Fibroblast of the aortic adventitia (primary cell): ENCODE results near the gene CASP6. TPM values are rescaled to one million over a fixed set of nuclear protein-coding genes. Genes with fewer than 3 reads are reported as not detected.

ENCODE experiments used
- DNase-seq: peaks from one replicate; pipeline ENCODE4 v3.0.0-alpha.2; 2010; ENCODE audit warnings: low read depth
- H3K4me3 ChIP-seq: 2 replicates; pipeline ENCODE4 v1.5.1; 2011; ENCODE audit warnings: low read depth, mild to moderate bottlenecking, control low read depth, low read length, moderate library complexity
- small RNA-seq: library from RNA; depleted of rRNA; stranded (forward); fragments of <200 nt; gene quantifications from one replicate; pipeline ENCODE3, GENCODE V24; 2012
- total RNA-seq: library from RNA; depleted of rRNA; stranded (reverse); fragments of >200 nt; gene quantifications from 2 replicates; pipeline ENCODE4 v1.2.3, GENCODE V29; 2012; ENCODE audit warnings: low replicate concordance
- TF ChIP-seq, protein P1 (sequence below): IDR thresholded peaks from 2 replicates; pipeline ENCODE4 v1.5.1; 2011; ENCODE audit warnings: mild to moderate bottlenecking, low read length, control low read depth, inconsistent platforms; ENCODE audit not compliant: insufficient read depth

Gene CASP6
- total RNA-seq, 1 donor: 20.4 TPM

- TF ChIP-seq, protein P1, sequence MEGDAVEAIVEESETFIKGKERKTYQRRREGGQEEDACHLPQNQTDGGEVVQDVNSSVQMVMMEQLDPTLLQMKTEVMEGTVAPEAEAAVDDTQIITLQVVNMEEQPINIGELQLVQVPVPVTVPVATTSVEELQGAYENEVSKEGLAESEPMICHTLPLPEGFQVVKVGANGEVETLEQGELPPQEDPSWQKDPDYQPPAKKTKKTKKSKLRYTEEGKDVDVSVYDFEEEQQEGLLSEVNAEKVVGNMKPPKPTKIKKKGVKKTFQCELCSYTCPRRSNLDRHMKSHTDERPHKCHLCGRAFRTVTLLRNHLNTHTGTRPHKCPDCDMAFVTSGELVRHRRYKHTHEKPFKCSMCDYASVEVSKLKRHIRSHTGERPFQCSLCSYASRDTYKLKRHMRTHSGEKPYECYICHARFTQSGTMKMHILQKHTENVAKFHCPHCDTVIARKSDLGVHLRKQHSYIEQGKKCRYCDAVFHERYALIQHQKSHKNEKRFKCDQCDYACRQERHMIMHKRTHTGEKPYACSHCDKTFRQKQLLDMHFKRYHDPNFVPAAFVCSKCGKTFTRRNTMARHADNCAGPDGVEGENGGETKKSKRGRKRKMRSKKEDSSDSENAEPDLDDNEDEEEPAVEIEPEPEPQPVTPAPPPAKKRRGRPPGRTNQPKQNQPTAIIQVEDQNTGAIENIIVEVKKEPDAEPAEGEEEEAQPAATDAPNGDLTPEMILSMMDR: no peak
- no peak overlapping the region for H3K4me3 ChIP-seq
- DNase-seq: no peak
Measured at GRCh38 chr4:109640644-109641043, 62.6 kb downstream of the CASP6 start.

Small RNA genes lying within 50 kb of the gene (small RNA-seq; reads per million reads assigned to genes)
- not detected for gene HIGD1AP14

Other genes starting within 250 kb of the CASP6 start
- 32.5 and 49.3 TPM in 2 replicates for gene MCUB, start 143.2 kb downstream of the CASP6 start, total RNA-seq
- gene PLA2G12A, start 26.6 kb upstream of the CASP6 start, total RNA-seq: 12.3 and 17.7 TPM in 2 replicates
- gene CFI, start 98.6 kb upstream of the CASP6 start, total RNA-seq: 17.6 and 201 TPM in 2 replicates
- 6.6 and 7.4 TPM in 2 replicates for gene GAR1, start 112.3 kb upstream of the CASP6 start, total RNA-seq
- 0.09 TPM in 1 of 2 replicates, not detected in the other for gene RRH, start 124.5 kb upstream of the CASP6 start, total RNA-seq
- under 0.01 TPM in 1 of 2 replicates, not detected in the other for gene LRIT3, start 144.7 kb upstream of the CASP6 start, total RNA-seq
- 0.09 and 1.1 TPM in 2 replicates for gene EGF, start 209.4 kb upstream of the CASP6 start, total RNA-seq